ENCODE data around the gene OSBPL6.
"Not testable (repeated sequence)": the region's sequence is repeated elsewhere in the genome, so short reads cannot be mapped to it uniquely, and the experiment has no call there.

Gene OSBPL6

DNA sequence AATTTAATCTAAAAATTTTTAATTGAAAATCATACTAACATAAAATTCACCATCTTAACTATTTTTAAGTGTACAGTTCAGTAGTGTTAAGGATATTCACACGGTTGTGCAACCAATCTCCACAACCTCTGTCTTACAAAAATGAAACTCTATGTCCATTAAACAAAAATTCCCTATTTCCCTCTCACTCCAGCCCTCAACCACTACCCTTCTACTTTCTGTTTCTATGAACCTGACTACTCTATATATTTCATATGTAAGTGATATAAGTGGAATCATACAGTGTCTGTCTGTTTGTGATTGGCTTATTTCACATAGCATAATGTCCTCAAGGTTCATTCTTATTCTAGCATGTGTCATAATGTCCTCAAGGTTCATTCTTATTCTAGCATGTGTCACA lies 34.3 kb upstream of the OSBPL6 start:
- TF ChIP-seq, protein P1, sequence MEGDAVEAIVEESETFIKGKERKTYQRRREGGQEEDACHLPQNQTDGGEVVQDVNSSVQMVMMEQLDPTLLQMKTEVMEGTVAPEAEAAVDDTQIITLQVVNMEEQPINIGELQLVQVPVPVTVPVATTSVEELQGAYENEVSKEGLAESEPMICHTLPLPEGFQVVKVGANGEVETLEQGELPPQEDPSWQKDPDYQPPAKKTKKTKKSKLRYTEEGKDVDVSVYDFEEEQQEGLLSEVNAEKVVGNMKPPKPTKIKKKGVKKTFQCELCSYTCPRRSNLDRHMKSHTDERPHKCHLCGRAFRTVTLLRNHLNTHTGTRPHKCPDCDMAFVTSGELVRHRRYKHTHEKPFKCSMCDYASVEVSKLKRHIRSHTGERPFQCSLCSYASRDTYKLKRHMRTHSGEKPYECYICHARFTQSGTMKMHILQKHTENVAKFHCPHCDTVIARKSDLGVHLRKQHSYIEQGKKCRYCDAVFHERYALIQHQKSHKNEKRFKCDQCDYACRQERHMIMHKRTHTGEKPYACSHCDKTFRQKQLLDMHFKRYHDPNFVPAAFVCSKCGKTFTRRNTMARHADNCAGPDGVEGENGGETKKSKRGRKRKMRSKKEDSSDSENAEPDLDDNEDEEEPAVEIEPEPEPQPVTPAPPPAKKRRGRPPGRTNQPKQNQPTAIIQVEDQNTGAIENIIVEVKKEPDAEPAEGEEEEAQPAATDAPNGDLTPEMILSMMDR (IDR thresholded peaks at IDR 0.05; ENCODE audit: borderline replicate concordance, insufficient read depth, low read depth, low read length), result no peak

GRCh38 chr2:178160601-178161000 lies 33.7 kb upstream of the OSBPL6 start:
- H3K4me3 ChIP-seq (ENCODE audit: low read depth, low read length), result no peak overlapping the region
- TF ChIP-seq, protein P1 (IDR thresholded peaks at IDR 0.05; ENCODE audit: borderline replicate concordance, insufficient read depth, low read depth, low read length), result no peak

More for the DNA sequence above, 34.3 kb upstream of the OSBPL6 start:
- H3K4me3 ChIP-seq (ENCODE audit: low read depth, low read length), result no peak overlapping the region

DNA sequence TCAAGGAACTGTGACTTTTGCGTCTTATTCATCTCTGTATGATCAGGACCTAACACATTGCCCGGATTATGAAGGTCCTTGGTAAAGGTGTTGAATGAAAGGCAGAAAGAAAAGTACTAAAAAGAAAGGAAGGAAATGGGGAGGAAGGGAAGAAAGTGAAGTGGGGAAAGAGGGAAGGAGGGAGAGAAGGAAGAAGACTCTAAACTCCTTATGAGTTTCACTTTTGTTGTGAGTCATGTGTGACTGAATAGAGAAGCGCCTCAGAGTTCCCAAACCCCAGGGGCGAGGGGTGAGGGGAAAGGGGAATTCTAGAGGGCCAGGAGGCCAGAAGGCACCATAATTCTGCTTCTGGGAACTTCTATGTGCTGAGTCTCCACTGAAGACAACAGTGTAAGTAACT lies 30.9 kb upstream of the OSBPL6 start:
- TF ChIP-seq, protein P1 (IDR thresholded peaks at IDR 0.05; ENCODE audit: borderline replicate concordance, insufficient read depth, low read depth, low read length), result no peak
- H3K4me3 ChIP-seq (ENCODE audit: low read depth, low read length), result no peak overlapping the region

- no peak overlapping the region for H3K4me3 ChIP-seq (ENCODE audit: low read depth, low read length)
- TF ChIP-seq, protein P1 (IDR thresholded peaks at IDR 0.05; ENCODE audit: borderline replicate concordance, insufficient read depth, low read depth, low read length), result no peak
Observed at GRCh38 chr2:178163911-178164310, 30.4 kb upstream of the OSBPL6 start.

DNA sequence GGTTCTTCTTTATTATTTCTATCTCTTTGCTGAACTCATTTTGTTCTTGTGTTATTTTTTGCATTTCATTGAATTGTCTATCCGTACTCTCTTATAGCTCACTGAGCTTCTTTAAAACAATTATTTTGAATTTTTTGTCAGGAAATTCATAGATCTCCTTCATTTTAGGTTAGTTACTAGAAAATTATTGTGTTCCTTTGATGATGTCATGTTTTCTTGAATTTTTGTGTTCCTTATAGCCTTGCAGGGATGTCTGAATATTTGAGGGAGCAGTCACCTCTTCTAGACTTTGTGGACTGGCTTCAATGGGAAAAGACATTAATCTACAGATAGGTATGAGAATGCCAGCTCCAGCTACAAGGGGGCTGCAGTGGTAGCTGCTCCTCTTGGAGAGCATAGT lies 20.7 kb upstream of the OSBPL6 start:
- TF ChIP-seq, protein P1 (IDR thresholded peaks at IDR 0.05; ENCODE audit: borderline replicate concordance, insufficient read depth, low read depth, low read length), result no peak
- H3K4me3 ChIP-seq (ENCODE audit: low read depth, low read length), result no peak overlapping the region

DNA sequence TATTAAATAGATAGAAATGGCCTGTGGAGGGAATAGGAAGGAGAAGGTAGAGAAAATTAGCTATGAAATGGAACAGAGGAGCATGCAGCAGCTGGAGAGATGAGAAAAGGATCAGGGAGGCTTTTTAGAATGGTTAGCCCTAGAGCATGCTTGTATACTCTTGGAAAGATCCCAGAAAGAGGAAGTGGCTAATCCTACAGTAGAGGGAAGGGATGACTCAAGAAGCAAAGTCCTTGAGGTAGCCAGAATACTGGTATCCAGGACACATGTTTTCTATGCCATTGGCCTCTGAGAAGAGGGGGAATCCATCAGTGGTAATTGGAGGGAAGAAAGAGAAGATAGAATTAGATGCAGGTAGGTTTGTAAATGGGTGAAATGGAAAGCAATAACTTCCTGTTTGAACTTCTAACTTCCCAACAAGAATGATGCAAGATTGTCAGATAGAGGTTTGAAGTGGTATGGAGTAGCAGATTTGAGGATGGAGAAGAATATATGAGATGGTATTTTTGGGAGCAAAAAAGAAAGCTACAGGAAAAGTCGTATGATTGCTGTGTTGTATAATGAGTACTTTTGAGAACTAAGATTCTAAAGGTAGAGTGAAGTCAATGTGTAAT lies 17.1 kb upstream of the OSBPL6 start:
- TF ChIP-seq, protein P1 (IDR thresholded peaks at IDR 0.05; ENCODE audit: borderline replicate concordance, insufficient read depth, low read depth, low read length), result no peak
- no peak overlapping the region for H3K4me3 ChIP-seq (ENCODE audit: low read depth, low read length)

- H3K4me3 ChIP-seq (ENCODE audit: low read depth, low read length), result not testable (repeated sequence)
Observed at GRCh38 chr2:178180648-178181047, 13.7 kb upstream of the OSBPL6 start.

DNA sequence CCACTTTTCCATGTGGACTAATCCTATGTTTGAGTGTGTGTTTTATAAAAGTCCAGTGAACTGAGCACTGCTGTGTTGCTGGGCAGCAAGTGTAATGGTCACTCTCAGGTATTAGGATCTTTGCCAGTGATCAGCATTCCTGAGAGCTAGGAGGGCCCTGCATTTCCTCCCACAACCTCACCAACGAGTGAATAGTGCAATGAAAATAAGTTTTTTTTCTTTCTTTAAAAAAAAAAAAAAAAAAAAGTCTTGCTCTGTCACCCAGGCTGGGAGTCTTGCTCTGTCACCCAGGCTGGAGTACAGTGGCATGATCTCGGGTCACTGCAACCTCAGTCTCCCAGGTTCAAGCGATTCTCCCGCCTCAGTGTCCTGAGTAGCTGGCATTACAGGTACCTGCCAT lies 6.5 kb upstream of the OSBPL6 start:
- TF ChIP-seq, protein P1 (IDR thresholded peaks at IDR 0.05; ENCODE audit: borderline replicate concordance, insufficient read depth, low read depth, low read length), result no peak
- H3K4me3 ChIP-seq (ENCODE audit: low read depth, low read length), result no peak overlapping the region
